GM21786 (cell line): ENCODE data around the gene ARSG.

Source experiments
- ATAC-seq: cut with Tn5 transposase; IDR thresholded peaks from one replicate; pipeline ENCODE4 v1.9.1; 2021; ENCODE audit not compliant: unreplicated experiment

The ARSG gene

GRCh38 chr17:68446626-68447041 lies 155.3 kb downstream of the ARSG start:
- no peak for ATAC-seq

DNA sequence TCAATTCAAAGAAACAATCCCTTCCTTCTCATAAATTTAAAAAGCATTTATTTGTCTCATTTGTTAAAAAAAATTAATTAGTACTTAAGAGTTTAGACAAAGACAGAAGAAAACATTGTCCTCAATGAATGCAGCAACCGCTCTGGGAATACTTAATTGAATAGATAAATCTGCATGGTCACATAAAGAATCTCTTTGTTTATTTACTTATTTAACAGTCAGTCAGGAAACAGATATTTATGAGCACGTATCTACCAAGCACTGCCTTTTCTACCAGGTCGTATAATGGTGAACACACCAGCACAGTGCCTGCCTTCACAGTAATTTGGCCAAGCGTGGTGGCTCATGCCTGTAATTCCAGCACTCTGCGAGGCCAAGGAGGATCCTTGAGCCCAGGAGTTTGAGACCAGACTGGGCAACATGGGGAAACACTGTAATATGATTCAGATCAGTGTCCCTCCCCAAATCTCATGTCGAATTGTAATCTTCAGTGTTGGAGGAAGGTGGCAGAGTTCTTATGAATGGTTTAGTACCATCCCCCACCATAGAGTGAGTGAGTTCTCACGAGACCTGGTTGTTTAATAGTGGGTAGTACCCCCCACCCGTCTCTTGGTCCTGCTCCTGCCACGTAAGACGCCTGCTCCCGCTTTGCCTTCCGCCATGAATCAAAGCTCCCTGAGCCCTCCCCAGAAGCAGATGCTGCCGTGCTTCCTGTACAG lies 157.9 kb downstream of the ARSG start:
- ATAC-seq: no peak

- no peak for ATAC-seq
Measured at GRCh38 chr17:68450391-68450790, 159.1 kb downstream of the ARSG start.

GRCh38 chr17:68450801-68451200 lies 159.5 kb downstream of the ARSG start:
- no peak for ATAC-seq

DNA sequence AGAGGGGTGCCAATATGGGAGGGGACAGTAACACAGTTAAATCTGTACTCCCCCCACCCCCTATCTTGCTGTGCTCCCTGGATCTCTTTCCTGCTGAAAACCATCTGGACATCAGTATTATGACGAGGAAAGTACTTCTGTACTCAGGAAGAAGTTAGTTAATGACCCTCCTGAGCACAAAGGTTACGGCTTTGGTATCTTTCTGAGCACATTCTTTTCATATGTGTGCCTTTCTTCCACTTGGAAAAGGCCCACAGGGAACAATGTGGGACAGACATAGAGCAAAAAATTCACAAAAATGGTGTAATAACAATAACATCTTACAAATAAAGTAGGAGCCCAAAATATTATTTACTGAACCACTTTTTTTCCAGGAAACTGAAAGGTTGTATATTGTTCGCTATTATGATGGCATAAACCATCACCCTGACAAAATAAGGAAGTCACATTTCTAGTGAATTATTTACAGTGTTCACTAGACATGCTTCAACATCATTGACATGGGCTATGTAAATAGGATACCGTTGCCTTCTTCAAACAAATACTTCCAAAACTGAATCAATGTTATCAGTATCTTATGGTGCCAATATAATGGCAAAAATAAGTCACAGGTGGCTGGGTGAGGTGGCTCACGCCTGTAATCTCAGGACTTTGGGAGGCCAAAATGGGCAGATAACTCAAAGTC lies 160.5 kb downstream of the ARSG start:
- ATAC-seq: no peak

DNA sequence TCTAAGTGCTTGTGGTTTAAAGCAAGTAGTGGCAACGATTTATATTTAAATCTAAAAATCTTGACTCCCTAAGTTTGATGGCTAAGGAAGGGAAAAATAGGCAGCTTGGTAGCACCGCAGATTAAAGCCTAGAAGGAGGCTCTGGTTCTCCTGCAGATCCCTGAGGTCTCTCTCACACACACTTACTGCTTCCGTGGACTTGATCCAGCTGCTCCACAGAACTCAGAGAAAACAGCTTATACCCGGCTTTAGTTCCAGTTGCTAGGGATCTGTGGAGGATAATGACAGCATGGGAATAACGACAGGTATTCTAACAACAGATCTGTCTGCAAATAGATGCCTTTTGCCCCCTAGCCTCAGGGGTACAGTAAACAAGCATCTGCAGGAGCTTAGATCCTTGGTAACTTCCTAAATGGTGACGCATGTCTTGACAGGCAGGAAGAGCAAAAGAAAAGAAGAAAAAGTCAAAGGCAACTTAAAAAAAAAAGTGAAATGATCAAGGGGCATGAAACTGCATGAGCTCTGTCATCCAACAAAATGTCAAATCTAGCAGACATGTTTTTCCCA lies 161.5 kb downstream of the ARSG start:
- no peak for ATAC-seq

GRCh38 chr17:68453991-68454665 lies 162.8 kb downstream of the ARSG start:
- ATAC-seq: no peak

- no peak for ATAC-seq
Measured at GRCh38 chr17:68455901-68456338, 164.6 kb downstream of the ARSG start.

GRCh38 chr17:68456339-68457167 lies 165.3 kb downstream of the ARSG start:
- no peak for ATAC-seq

DNA sequence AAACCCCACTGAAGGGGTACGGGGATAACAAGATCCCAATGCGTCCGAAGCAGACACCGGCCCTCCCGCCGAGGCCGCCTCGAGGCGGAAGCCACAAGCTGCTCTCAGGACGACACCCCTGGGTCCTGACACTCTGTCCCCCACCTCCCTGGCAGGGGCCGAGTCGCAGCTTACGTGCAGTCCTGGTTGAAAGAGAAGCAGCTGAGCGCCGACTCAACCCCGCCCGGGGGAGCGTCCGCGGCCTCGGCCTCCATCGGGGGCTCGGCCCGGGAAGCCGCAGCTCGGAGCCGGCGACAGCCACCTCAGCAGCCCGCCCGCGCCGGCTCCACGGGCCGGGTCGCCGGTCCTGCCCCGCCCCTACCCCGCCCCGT lies 165.9 kb downstream of the ARSG start, which contains the start of gene WIPI1:
TSS of gene WIPI1 (minus strand) at position 329 of the 371 bp plus-strand sequence. CDS start at position 254, 75 bp downstream.
- ATAC-seq: peak; percentile 9

GRCh38 chr17:68457539-68458259 lies 166.4 kb downstream of the ARSG start:
- peak; percentile 72 for ATAC-seq

- ATAC-seq: no peak
Measured at GRCh38 chr17:68458260-68459036, 167.2 kb downstream of the ARSG start.

DNA sequence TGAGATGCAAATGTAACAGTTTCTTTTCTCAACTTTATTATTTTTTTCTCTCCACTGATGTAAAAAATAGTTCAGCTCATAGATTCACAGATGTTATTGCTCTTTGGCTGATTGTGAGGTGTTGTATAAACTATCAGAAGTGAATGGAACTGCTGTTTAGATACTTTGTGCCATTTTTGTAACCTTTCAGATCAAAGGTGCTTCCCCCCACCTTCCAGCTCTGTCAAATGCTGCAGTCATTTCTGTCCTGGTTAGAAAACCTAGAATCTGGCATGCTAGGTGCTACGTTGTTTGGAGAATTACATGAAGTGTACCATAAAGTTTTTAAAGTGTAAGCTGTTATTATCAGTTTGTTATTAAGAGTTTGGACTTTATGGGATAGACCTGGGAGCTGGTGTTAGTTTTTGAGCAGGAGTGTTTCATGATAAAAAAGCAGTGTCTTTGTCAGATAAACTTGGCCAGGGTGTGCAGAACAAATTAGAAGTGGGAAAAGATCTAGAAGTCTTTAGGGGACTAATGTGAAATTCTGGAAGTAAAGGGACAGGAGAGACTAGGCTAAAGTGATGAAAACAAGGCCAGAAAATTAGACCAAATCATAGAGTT lies 167.8 kb downstream of the ARSG start:
- ATAC-seq: peak; percentile 28

DNA sequence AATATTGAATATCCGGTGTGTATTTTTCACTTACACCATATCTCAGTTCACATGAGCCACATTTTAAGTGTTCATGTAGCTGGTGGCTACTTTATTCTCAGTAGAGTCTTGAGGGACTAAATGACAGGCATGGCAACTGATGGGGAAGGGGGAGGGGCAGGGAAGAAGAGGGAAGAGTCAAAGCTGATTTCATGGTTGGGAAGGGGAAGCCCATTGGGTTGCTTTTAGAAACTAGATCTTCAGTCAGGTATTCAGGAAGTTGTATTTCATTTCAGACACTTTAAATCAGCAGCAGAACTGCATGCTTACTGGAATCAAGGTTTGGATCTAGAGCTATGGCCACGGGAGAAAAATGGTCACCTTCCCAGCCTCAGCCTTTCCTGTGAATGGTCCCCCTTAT lies 168.9 kb downstream of the ARSG start:
- no peak for ATAC-seq

DNA sequence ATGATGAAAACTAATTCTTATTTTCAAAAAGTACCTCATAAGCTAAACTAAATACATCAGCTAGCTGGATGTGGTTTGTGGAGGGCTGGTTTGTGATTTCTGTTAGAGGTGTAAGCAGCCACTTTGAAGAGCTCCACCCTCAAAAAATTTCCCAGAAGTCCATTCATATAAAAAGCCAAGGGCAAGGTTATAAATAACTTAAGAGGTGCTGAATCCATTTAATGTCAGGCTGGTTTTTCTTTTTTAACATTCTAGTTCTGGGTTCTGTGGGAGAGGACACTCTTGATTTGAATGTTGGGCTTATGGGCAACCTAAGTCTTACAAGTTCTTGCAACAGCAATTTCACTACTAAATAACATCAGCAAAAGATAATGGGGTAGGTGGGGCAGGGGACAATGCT lies 169.4 kb downstream of the ARSG start:
- no peak for ATAC-seq

GRCh38 chr17:68461122-68461539 lies 169.8 kb downstream of the ARSG start:
- ATAC-seq: no peak

- ATAC-seq: no peak
Measured at GRCh38 chr17:68461589-68461988, 170.3 kb downstream of the ARSG start.

- ATAC-seq: peak; percentile 38
Measured at GRCh38 chr17:68462381-68463210, 171.3 kb downstream of the ARSG start.
